ENCODE results near the gene SH2B3. TPM values are rescaled to one million over a fixed set of nuclear protein-coding genes. Genes with fewer than 3 reads are reported as not detected.
"Not testable (repeated sequence)": the region's sequence is repeated elsewhere in the genome, so short reads cannot be mapped to it uniquely, and the experiment has no call there.

The SH2B3 gene
- total RNA-seq, 1 donor from 2014 or later, result 7.8 TPM

DNA sequence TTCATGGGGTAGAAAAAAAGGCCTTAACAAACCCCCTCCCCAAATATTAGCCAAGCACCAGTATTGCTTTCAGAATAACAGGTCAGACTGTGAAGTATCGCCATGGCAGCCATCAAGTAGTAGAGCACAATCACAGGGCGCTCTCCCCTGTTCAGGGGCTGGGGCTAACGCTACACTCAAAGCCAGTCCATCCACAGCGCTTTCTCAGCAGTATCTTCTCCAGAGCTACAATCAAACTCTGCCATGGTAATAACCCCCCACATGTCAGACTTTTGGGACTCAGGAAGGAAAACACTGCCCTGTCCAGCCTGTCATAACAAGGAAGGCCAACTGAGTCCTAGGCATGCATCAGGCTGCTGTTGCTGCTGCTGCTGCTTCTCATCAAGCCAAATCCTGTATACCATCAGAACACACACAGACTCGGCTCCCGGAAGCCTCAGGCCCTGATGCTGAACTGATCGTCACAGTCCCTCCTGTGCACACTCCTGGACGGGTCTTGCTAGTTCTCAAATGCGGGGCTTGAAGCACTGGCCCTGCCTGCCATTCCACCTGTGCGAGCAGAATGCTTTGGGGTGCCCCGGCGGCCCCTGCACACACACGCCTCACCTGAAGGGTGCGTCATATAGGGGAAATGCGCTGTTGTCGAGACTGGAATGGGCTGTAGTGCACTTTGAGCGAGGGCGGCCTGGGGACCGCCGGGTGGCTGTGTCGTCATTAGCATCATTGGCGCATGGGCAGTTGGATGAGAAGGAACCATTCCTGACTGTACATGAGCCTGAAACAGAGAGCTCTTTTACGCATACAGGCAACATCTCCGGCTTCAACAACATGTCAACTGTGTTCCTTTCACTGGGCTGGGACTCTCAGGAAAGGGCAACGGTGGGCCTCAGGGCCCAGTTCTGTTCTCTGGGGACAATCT is 47.6 kb downstream of the SH2B3 start:
- Histone ChIP-seq H3K27ac (ENCODE audit: low read depth, low read length) (no peak overlapping the region), H3K9me3 (ENCODE audit: control insufficient read depth in 3 of 3, low read length in 3 of 3) (no peaks in the 10 kb centered on the region), H3K27me3 (ENCODE audit: control insufficient read depth in 3 of 3, insufficient read depth in 3 of 3, low read length in 3 of 3) (no peaks in the 10 kb centered on the region), H3K4me3 (ENCODE audit: low read length in 3 of 3) (no peak overlapping the region), H3K4me1 (ENCODE audit: control insufficient read depth in 3 of 3, insufficient read depth in 3 of 3, low read length in 3 of 3) (peaks cover 25 to 33% (median 31%) of the 10 kb centered on the region in 3 donors), H3K9ac (ENCODE audit: low read depth in 1 of 3, low read length in 3 of 3) (no peak overlapping the region), H3K36me3 (ENCODE audit: control insufficient read depth in 3 of 3, insufficient read depth in 3 of 3, low read length in 3 of 3) (peaks cover 38 to 51% (median 40%) of the 10 kb centered on the region in 3 donors)

DNA sequence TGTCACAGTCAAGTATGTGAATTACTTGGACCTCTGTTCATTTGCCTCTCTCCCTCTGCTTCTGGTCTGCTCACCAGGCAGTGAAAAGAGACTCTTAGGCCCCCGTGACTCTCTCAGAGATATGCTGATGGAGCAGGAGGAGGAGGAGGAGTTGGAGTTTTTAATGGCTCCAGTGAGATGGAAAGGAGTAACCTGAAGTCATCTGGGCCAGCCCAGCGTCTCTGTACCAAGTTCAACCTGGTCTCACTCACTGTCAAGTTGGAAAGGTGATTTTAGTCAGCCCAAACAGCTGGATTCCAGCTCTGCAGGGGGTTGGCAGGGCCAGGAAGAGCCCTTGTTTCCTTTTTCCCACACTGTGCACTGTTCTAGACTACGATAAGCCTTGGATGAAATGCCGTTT is 48.6 kb downstream of the SH2B3 start:
- no peak overlapping the region for H3K27ac ChIP-seq (ENCODE audit: low read depth, low read length)
- peaks cover 38 to 57% (median 38%) of the 10 kb centered on the region in 3 donors for H3K36me3 ChIP-seq (ENCODE audit: control insufficient read depth in 3 of 3, insufficient read depth in 3 of 3, low read length in 3 of 3)
- H3K4me3 ChIP-seq (ENCODE audit: low read length in 3 of 3), result no peak overlapping the region
- peak overlapping the region in 1 of 3 donors; percentile 25 for H3K9ac ChIP-seq (ENCODE audit: low read depth in 1 of 3, low read length in 3 of 3)
- H3K4me1 ChIP-seq (ENCODE audit: control insufficient read depth in 3 of 3, insufficient read depth in 3 of 3, low read length in 3 of 3), result peaks cover 19 to 27% (median 26%) of the 10 kb centered on the region in 3 donors
- H3K9me3 ChIP-seq (ENCODE audit: control insufficient read depth in 3 of 3, low read length in 3 of 3), result no peaks in the 10 kb centered on the region
- H3K27me3 ChIP-seq (ENCODE audit: control insufficient read depth in 3 of 3, insufficient read depth in 3 of 3, low read length in 3 of 3), result no peaks in the 10 kb centered on the region

DNA sequence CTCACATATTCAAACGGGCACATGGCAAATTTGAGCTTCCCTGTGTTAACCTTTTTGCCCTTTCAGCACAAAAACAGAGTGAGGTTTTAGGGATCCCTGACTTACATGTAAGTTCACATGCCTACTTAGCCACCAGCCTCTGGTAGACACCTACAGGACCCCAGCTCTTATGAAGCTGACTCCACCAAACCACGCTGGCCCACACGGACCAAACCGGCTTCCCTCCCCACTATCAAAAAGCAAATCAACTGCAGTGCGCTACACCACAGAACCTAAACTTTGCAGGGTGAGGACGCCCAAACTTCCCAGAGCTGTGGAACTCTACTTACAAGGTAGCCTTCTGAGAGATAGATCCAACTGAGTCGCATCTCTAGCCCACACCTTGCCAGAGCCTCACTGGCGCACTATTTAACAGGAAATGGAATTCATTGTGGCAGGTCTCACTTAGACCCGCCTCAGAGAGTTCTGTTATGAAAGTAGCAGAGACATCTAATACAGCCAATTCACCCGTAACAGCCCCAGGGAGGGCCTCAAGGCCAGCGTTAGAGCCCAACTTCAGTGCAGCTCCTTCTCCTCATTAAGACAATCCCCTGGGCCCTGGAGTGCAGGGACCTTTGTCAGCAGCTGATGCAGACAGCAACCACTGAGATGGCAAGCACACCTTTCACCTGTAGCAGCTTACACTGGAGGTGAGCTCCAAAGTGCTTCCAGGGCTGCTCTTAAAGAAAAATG is 49.2 kb downstream of the SH2B3 start:
- Histone ChIP-seq H3K27ac (ENCODE audit: low read depth, low read length) (no peak overlapping the region), H3K9ac (ENCODE audit: low read depth in 1 of 3, low read length in 3 of 3) (peak overlapping the region in 1 of 3 donors; percentile 25), H3K4me3 (ENCODE audit: low read length in 3 of 3) (no peak overlapping the region), H3K27me3 (ENCODE audit: control insufficient read depth in 3 of 3, insufficient read depth in 3 of 3, low read length in 3 of 3) (no peaks in the 10 kb centered on the region), H3K4me1 (ENCODE audit: control insufficient read depth in 3 of 3, insufficient read depth in 3 of 3, low read length in 3 of 3) (peaks cover 13 to 22% (median 20%) of the 10 kb centered on the region in 3 donors), H3K9me3 (ENCODE audit: control insufficient read depth in 3 of 3, low read length in 3 of 3) (no peaks in the 10 kb centered on the region), H3K36me3 (ENCODE audit: control insufficient read depth in 3 of 3, insufficient read depth in 3 of 3, low read length in 3 of 3) (peaks cover 38 to 57% (median 38%) of the 10 kb centered on the region in 3 donors)

DNA sequence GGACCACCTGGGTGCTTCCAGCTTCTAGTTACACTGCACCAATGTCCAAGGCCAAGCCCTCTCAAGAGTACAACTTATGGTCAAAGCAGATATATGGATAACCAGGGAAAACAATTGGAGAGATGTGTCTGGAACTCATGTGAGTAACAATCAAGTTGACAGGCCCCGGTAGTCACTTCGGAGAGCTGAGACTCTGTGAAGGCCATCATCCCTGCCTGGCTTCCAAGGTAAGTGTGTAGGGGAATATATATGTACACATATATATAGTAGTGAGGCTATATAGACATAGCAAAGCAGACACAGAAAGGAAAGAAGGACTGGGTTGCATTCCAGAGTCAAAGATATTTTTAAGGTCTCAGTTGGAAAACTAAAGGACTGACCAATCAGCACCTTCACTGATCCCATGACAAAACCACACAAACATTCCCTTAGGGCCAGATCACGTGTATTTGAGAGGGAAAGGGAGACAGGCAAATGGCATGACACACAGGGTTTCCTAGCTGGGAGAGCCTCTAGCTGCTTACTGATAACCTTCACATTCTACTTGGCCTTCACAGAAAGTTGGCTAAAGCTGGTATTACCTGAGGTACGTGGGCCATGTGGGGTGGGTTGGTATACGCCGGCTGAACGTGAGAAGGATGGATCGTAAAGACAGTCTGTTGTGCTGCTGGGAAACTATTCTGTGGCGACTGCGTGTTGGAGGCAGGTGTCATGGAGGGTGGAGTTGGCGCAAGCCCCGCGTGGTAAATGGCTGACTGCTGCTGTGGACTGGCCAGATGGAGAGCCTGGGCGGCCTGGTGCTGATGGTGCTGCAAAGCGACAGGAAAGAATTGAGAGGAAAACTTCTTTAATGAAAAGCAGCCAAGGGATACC is 50.0 kb downstream of the SH2B3 start:
- Histone ChIP-seq H3K36me3 (ENCODE audit: control insufficient read depth in 3 of 3, insufficient read depth in 3 of 3, low read length in 3 of 3) (peaks cover 36 to 53% (median 38%) of the 10 kb centered on the region in 3 donors), H3K4me1 (ENCODE audit: control insufficient read depth in 3 of 3, insufficient read depth in 3 of 3, low read length in 3 of 3) (peaks cover 9 to 14% (median 12%) of the 10 kb centered on the region in 3 donors), H3K9me3 (ENCODE audit: control insufficient read depth in 3 of 3, low read length in 3 of 3) (no peaks in the 10 kb centered on the region), H3K27me3 (ENCODE audit: control insufficient read depth in 3 of 3, insufficient read depth in 3 of 3, low read length in 3 of 3) (no peaks in the 10 kb centered on the region), H3K9ac (ENCODE audit: low read depth in 1 of 3, low read length in 3 of 3) (no peak overlapping the region), H3K4me3 (ENCODE audit: low read length in 3 of 3) (no peak overlapping the region), H3K27ac (ENCODE audit: low read depth, low read length) (no peak overlapping the region)

DNA sequence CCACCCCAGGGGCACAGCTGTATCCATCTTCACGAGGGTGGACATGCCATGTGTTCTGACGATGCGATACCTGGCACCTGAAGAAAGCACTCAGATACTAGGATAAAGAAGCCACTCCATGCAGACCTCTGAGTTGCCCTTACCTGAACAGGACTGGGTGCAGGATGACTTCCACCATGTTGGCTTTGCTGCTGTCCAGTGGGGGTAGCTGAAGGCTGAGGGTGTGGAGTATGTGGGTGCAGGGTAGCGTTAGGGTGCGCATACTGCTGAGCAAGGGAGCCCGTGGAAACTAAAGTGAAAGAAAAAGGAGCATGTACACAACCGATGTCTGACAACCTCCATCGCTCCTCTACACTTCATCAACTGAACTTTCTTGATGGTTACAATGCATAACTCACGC is 51.3 kb downstream of the SH2B3 start:
- H3K27me3 ChIP-seq (ENCODE audit: control insufficient read depth in 3 of 3, insufficient read depth in 3 of 3, low read length in 3 of 3), result no peaks in the 10 kb centered on the region
- H3K9ac ChIP-seq (ENCODE audit: low read depth in 1 of 3, low read length in 3 of 3), result no peak overlapping the region
- H3K4me3 ChIP-seq (ENCODE audit: low read length in 3 of 3), result no peak overlapping the region
- peaks cover 35 to 48% (median 38%) of the 10 kb centered on the region in 3 donors for H3K36me3 ChIP-seq (ENCODE audit: control insufficient read depth in 3 of 3, insufficient read depth in 3 of 3, low read length in 3 of 3)
- H3K27ac ChIP-seq (ENCODE audit: low read depth, low read length), result no peak overlapping the region
- peaks cover 4 to 6% (median 6%) of the 10 kb centered on the region in 3 donors for H3K4me1 ChIP-seq (ENCODE audit: control insufficient read depth in 3 of 3, insufficient read depth in 3 of 3, low read length in 3 of 3)
- no peaks in the 10 kb centered on the region for H3K9me3 ChIP-seq (ENCODE audit: control insufficient read depth in 3 of 3, low read length in 3 of 3)

DNA sequence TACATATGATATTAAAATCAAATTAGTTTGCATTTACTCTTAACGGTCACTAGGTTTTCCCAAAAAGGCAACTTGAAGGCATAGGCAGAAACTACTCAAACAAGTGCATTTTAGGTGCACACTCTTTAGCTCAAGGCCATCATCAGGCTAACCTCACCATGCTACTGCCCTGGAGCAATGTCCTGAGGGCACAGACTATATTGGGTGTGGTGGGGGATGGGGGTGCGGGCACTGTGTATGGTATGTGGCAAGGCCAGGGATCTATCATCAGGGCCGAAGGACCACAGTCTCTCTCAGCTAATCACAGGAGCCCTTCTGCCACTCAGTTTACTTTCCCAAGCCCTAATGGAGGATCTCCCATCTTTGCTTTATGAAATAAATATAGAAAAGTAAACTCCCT is 51.9 kb downstream of the SH2B3 start:
- Histone ChIP-seq H3K4me1 (ENCODE audit: control insufficient read depth in 3 of 3, insufficient read depth in 3 of 3, low read length in 3 of 3) (peaks cover 4 to 6% (median 6%) of the 10 kb centered on the region in 3 donors), H3K36me3 (ENCODE audit: control insufficient read depth in 3 of 3, insufficient read depth in 3 of 3, low read length in 3 of 3) (peaks cover 35 to 48% (median 38%) of the 10 kb centered on the region in 3 donors), H3K4me3 (ENCODE audit: low read length in 3 of 3) (no peak overlapping the region), H3K9me3 (ENCODE audit: control insufficient read depth in 3 of 3, low read length in 3 of 3) (no peaks in the 10 kb centered on the region), H3K9ac (ENCODE audit: low read depth in 1 of 3, low read length in 3 of 3) (no peak overlapping the region), H3K27me3 (ENCODE audit: control insufficient read depth in 3 of 3, insufficient read depth in 3 of 3, low read length in 3 of 3) (no peaks in the 10 kb centered on the region), H3K27ac (ENCODE audit: low read depth, low read length) (no peak overlapping the region)

DNA sequence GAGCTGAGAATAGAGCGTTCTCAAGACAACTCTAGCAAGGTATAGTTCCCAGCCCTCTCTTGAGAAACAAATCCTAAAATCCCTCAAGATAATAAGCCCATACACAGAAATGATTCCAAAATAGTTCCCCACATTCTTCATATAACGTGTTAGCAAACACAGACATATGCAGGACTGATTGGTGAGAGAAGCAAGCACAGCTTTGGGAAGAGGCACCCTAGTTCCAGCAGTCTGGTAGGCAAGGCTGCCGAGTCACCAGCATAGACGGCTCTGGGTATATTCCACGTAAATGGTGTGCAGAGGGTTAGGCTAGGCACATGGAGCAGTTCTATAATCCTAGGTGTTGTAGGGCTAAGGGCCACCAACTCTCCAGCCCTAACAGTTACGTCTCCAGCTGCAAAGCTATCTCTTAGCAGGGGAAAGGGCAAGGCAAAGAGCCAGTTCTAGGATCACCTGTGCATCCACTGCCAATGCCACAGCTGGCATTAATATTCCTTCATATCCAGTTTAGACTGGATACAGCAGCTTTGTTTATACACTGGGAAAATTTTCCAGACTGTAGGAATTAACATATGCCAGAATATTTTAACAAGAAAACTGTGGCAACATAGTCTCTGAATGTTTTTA is 52.9 kb downstream of the SH2B3 start:
- Histone ChIP-seq H3K27me3 (ENCODE audit: control insufficient read depth in 3 of 3, insufficient read depth in 3 of 3, low read length in 3 of 3) (no peaks in the 10 kb centered on the region), H3K27ac (ENCODE audit: low read depth, low read length) (no peak overlapping the region), H3K9me3 (ENCODE audit: control insufficient read depth in 3 of 3, low read length in 3 of 3) (no peaks in the 10 kb centered on the region), H3K36me3 (ENCODE audit: control insufficient read depth in 3 of 3, insufficient read depth in 3 of 3, low read length in 3 of 3) (peaks cover 30 to 42% (median 31%) of the 10 kb centered on the region in 3 donors), H3K9ac (ENCODE audit: low read depth in 1 of 3, low read length in 3 of 3) (no peak overlapping the region), H3K4me1 (ENCODE audit: control insufficient read depth in 3 of 3, insufficient read depth in 3 of 3, low read length in 3 of 3) (peaks cover 4 to 6% (median 6%) of the 10 kb centered on the region in 3 donors), H3K4me3 (ENCODE audit: low read length in 3 of 3) (no peak overlapping the region)

DNA sequence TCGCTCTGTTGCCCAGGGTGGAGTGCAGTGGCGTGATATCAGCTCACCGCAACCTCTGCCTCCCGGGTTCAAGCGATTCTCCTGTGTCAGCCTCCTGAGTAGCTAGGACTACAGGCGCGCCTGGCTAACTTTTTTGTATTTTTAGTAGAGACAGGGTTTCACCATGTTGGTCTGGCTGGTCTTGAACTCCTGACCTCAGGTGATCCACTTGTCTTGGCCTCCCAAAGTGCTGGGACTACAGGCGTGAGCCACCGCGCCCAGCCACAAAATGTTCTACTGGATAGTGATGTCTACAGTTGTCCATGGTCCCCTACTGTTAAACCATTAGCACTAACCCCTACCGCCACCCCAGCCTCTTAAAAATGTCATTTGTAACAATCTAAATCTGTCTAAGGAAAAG is 54.4 kb downstream of the SH2B3 start:
- not testable (repeated sequence) for H3K27me3 ChIP-seq (ENCODE audit: control insufficient read depth in 3 of 3, insufficient read depth in 3 of 3, low read length in 3 of 3); H3K9ac ChIP-seq (ENCODE audit: low read depth in 1 of 3, low read length in 3 of 3); H3K4me1 ChIP-seq (ENCODE audit: control insufficient read depth in 3 of 3, insufficient read depth in 3 of 3, low read length in 3 of 3); H3K27ac ChIP-seq (ENCODE audit: low read depth, low read length); H3K4me3 ChIP-seq (ENCODE audit: low read length in 3 of 3); H3K9me3 ChIP-seq (ENCODE audit: control insufficient read depth in 3 of 3, low read length in 3 of 3)
- H3K36me3 ChIP-seq (ENCODE audit: control insufficient read depth in 3 of 3, insufficient read depth in 3 of 3, low read length in 3 of 3), result peaks cover 17 to 27% (median 17%) of the 10 kb centered on the region in 3 donors

DNA sequence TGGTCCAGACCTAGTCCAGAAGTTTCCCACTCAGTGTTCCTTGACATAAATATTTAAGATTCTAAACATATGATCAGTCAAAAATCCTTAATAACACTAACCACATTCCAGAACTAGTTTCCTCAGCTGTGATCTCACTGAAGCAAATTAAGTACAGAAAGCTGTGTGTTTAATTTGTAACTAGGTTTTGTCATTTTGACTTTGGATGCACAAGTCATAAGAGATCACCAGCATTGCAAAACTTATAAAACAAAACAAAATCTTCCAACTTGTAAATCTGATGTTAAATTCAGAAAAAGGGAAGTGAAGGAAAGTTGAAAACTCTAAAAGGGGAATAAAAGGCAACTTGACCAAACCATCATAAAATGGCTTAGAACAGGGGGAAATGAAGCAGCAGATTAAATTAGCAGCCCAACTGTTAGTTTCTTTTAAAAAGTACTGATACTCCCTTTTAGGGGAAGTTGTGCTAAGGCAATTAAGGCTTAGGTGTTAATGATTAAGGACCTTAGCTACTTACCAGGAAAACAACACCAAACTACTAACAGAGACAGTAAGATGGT is 56.6 kb downstream of the SH2B3 start:
- no peak overlapping the region for H3K9ac ChIP-seq (ENCODE audit: low read depth in 1 of 3, low read length in 3 of 3)
- no peak overlapping the region for H3K27ac ChIP-seq (ENCODE audit: low read depth, low read length)
- H3K4me1 ChIP-seq (ENCODE audit: control insufficient read depth in 3 of 3, insufficient read depth in 3 of 3, low read length in 3 of 3), result peaks cover 4 to 6% (median 4%) of the 10 kb centered on the region in 3 donors
- no peaks in the 10 kb centered on the region for H3K9me3 ChIP-seq (ENCODE audit: control insufficient read depth in 3 of 3, low read length in 3 of 3)
- no peaks in the 10 kb centered on the region for H3K27me3 ChIP-seq (ENCODE audit: control insufficient read depth in 3 of 3, insufficient read depth in 3 of 3, low read length in 3 of 3)
- no peak overlapping the region for H3K4me3 ChIP-seq (ENCODE audit: low read length in 3 of 3)
- peaks cover 0 to 10% (median 5%) of the 10 kb centered on the region in 3 donors for H3K36me3 ChIP-seq (ENCODE audit: control insufficient read depth in 3 of 3, insufficient read depth in 3 of 3, low read length in 3 of 3)

All from skeletal muscle tissue (tissue), 4 donors.